ENCODE data around the gene CCDC97. TPM values are rescaled to one million over a fixed set of nuclear protein-coding genes. Genes with fewer than 3 reads are reported as not detected.
A peak's percentile ranks its signal among the peaks of the same experiment; 100 is the strongest.

CCDC97 gene
- total and polyA plus RNA-seq, 2 of the 8 experiments (the other 6 are each of a cell fraction or from before 2014, with no cell fraction given) = 19.8 to 27.1 TPM

DNA sequence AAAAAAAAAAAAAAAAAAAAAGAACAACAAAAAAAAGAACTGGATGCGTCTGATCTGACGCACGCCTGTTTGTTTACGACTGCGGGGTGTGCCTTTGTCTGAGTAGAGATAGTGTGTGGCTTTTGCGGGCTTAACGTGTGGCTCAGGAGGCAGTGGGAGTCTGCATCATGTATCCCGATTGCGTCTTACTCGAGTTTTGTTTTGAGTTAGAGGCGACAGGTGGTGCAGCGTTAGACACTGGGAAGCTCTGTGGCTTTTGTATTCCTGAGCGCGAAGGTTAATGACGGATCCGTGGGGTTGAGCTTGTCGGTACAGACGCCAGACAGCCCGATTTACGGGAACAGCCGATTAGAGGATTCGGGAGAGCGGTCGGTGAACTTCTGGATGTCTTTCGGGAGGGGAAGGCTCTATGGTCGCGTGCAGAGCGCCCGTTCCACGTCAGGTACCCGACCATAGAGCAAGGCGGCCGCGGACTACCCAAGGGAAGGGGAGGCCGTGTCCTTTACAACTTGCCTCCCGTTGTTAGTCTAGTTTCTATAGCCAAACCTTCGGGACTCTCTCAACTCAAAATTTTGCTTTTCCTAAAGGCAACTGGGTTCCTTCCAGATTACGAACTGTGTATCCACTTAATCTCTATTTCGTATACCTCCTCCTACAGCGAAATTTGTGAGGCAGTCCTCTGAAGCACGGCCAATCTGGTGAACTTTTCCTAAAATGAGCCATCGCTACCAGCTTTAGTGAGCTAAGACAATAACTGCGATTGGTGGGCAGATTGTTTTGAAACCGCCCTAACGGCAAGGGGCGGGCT, 46.7 kb upstream of the CCDC97 start (continued):
- TF ChIP-seq CEBPB (IDR thresholded peaks at IDR 0.05; ENCODE audit: low read depth, low read length) (no peak; the same call in 1 of the 2 replicates), SIX5 (IDR thresholded peaks at IDR 0.05; ENCODE audit: low read depth, low read length) (no peak), POU5F1 (IDR thresholded peaks at IDR 0.05; ENCODE audit: low read depth, low read length) (no peak), SAP30 (IDR thresholded peaks at IDR 0.05; ENCODE audit: insufficient read depth, insufficient replicate concordance, low read length) (peak; percentile 80), RXRA (IDR thresholded peaks at IDR 0.05; ENCODE audit: insufficient read depth, low read depth, low read length) (no peak), TEAD4 (IDR thresholded peaks at IDR 0.05; ENCODE audit: low read depth, low read length) (no peak), GTF2F1 (IDR thresholded peaks at IDR 0.05; ENCODE audit: borderline replicate concordance, low read depth, low read length) (no peak)
- TF ChIP-seq, protein P1, sequence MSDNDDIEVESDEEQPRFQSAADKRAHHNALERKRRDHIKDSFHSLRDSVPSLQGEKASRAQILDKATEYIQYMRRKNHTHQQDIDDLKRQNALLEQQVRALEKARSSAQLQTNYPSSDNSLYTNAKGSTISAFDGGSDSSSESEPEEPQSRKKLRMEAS (IDR thresholded peaks at IDR 0.05) = no peak
- TF ChIP-seq, protein P2, sequence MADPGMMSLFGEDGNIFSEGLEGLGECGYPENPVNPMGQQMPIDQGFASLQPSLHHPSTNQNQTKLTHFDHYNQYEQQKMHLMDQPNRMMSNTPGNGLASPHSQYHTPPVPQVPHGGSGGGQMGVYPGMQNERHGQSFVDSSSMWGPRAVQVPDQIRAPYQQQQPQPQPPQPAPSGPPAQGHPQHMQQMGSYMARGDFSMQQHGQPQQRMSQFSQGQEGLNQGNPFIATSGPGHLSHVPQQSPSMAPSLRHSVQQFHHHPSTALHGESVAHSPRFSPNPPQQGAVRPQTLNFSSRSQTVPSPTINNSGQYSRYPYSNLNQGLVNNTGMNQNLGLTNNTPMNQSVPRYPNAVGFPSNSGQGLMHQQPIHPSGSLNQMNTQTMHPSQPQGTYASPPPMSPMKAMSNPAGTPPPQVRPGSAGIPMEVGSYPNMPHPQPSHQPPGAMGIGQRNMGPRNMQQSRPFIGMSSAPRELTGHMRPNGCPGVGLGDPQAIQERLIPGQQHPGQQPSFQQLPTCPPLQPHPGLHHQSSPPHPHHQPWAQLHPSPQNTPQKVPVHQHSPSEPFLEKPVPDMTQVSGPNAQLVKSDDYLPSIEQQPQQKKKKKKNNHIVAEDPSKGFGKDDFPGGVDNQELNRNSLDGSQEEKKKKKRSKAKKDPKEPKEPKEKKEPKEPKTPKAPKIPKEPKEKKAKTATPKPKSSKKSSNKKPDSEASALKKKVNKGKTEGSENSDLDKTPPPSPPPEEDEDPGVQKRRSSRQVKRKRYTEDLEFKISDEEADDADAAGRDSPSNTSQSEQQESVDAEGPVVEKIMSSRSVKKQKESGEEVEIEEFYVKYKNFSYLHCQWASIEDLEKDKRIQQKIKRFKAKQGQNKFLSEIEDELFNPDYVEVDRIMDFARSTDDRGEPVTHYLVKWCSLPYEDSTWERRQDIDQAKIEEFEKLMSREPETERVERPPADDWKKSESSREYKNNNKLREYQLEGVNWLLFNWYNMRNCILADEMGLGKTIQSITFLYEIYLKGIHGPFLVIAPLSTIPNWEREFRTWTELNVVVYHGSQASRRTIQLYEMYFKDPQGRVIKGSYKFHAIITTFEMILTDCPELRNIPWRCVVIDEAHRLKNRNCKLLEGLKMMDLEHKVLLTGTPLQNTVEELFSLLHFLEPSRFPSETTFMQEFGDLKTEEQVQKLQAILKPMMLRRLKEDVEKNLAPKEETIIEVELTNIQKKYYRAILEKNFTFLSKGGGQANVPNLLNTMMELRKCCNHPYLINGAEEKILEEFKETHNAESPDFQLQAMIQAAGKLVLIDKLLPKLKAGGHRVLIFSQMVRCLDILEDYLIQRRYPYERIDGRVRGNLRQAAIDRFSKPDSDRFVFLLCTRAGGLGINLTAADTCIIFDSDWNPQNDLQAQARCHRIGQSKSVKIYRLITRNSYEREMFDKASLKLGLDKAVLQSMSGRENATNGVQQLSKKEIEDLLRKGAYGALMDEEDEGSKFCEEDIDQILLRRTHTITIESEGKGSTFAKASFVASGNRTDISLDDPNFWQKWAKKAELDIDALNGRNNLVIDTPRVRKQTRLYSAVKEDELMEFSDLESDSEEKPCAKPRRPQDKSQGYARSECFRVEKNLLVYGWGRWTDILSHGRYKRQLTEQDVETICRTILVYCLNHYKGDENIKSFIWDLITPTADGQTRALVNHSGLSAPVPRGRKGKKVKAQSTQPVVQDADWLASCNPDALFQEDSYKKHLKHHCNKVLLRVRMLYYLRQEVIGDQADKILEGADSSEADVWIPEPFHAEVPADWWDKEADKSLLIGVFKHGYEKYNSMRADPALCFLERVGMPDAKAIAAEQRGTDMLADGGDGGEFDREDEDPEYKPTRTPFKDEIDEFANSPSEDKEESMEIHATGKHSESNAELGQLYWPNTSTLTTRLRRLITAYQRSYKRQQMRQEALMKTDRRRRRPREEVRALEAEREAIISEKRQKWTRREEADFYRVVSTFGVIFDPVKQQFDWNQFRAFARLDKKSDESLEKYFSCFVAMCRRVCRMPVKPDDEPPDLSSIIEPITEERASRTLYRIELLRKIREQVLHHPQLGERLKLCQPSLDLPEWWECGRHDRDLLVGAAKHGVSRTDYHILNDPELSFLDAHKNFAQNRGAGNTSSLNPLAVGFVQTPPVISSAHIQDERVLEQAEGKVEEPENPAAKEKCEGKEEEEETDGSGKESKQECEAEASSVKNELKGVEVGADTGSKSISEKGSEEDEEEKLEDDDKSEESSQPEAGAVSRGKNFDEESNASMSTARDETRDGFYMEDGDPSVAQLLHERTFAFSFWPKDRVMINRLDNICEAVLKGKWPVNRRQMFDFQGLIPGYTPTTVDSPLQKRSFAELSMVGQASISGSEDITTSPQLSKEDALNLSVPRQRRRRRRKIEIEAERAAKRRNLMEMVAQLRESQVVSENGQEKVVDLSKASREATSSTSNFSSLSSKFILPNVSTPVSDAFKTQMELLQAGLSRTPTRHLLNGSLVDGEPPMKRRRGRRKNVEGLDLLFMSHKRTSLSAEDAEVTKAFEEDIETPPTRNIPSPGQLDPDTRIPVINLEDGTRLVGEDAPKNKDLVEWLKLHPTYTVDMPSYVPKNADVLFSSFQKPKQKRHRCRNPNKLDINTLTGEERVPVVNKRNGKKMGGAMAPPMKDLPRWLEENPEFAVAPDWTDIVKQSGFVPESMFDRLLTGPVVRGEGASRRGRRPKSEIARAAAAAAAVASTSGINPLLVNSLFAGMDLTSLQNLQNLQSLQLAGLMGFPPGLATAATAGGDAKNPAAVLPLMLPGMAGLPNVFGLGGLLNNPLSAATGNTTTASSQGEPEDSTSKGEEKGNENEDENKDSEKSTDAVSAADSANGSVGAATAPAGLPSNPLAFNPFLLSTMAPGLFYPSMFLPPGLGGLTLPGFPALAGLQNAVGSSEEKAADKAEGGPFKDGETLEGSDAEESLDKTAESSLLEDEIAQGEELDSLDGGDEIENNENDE (IDR thresholded peaks at IDR 0.05; ENCODE audit: insufficient replicate concordance, low read length) = no peak

Data from H1 (cell line).